Breast epithelium (tissue), 4 donors: ENCODE results near the gene TOP1. TPM values are rescaled to one million over a fixed set of nuclear protein-coding genes. Genes with fewer than 3 reads are reported as not detected.
A peak's percentile ranks its signal among the peaks of the same experiment; 100 is the strongest.

Experiments
- DNase-seq, 2 donors: peaks; one replicate each; pipeline ENCODE4 v3.0.0-alpha.2; 2019; ENCODE audit warnings: low spot score in 2 of 2
- H3K27ac ChIP-seq, 2 donors: fragments of 200-600 bp; sonication (generic) in 1 of 2; one replicate each; pipeline ENCODE4 v1.5.1; 2016 to 2019; ENCODE audit warnings: mild to moderate bottlenecking in 1 of 2
- H3K27me3 ChIP-seq, 2 donors: fragments of 200-600 bp; sonication (generic) in 1 of 2; one replicate each; pipeline versions ENCODE4 v1.5.1 to v1.6.0; 2017 to 2019; ENCODE audit warnings: control low read depth in 1 of 2, mild to moderate bottlenecking in 1 of 2
- H3K36me3 ChIP-seq: fragments of 200-600 bp; one replicate; pipeline ENCODE4 v1.5.1; 2019
- H3K4me1 ChIP-seq, 2 donors: fragments of 200-600 bp; sonication (generic); one replicate each; pipeline ENCODE4 v1.5.1; 2016 to 2019; ENCODE audit warnings: control low read depth in 1 of 2
- H3K4me3 ChIP-seq, 3 donors: fragments of 200-600 bp; sonication (generic); 1 replicate in 2 of 3; 2 replicates in 1 of 3; pipeline ENCODE4 v1.5.1; 2016 to 2019; ENCODE audit warnings: mild to moderate bottlenecking in 3 of 3, moderate library complexity in 2 of 3
- H3K9me3 ChIP-seq, 2 donors: fragments of 200-600 bp; sonication (generic) in 1 of 2; one replicate each; pipeline ENCODE4 v1.5.1; 2016 to 2019; ENCODE audit warnings: control low read depth in 1 of 2
- CTCF ChIP-seq, 3 donors: fragments of 450-650 bp; IDR thresholded peaks; one replicate each; pipeline ENCODE4 v1.5.1; 2016 to 2017; ENCODE audit warnings: antibody characterized with exemption in 3 of 3, mild to moderate bottlenecking in 3 of 3, moderate library complexity in 3 of 3
- POLR2A ChIP-seq: fragments of 450-650 bp; IDR thresholded peaks from one replicate; pipeline ENCODE4 v1.6.1; 2016; ENCODE audit warnings: antibody characterized with exemption, mild to moderate bottlenecking, moderate library complexity
- POLR2AphosphoS5 ChIP-seq, 3 donors: sonication (generic); formaldehyde crosslinking; IDR thresholded peaks; one replicate each; pipeline ENCODE4 v1.6.1; 2017; ENCODE audit warnings: antibody characterized with exemption in 3 of 3
- intact Hi-C: fragments of 100-400 bp; cut with DNase I; formaldehyde crosslinking; loops from one replicate; pipeline ENCODE4 v1.15.1; 2023; ENCODE audit warnings: low total_unique reads
- total RNA-seq, 3 donors: library from RNA; depleted of rRNA; stranded (reverse); fragments of >200 nt; gene quantifications; one replicate each; pipeline ENCODE4 v1.1.0, GENCODE V29; 2016

TOP1 gene
- total RNA-seq, 3 donors from 2014 or later: 24.0 to 41.6 (median 40.3) TPM

- intact Hi-C loops: loop anchor here (10.0 kb wide), 1 partner anchor 101 kb away; no protein-coding TSS in a partner anchor
- TF ChIP-seq POLR2AphosphoS5 (IDR thresholded peaks at IDR 0.05) (peak in 1 of 3 donors; percentile 35), CTCF (IDR thresholded peaks at IDR 0.05) (peak; percentile 58 to 82 (median 80)), POLR2A (no peak)
- no peaks in the 10 kb centered on the region for H3K27me3 ChIP-seq
- peaks cover 1% of the 10 kb centered on the region for H3K36me3 ChIP-seq
- H3K4me1 ChIP-seq: no peaks in the 10 kb centered on the region
- DNase-seq: peak in 1 of 2 donors; percentile 57
- no peaks in the 10 kb centered on the region for H3K9me3 ChIP-seq
- H3K27ac ChIP-seq: no peak overlapping the region
- H3K4me3 ChIP-seq: no peak overlapping the region
Observed at GRCh38 chr20:41095110-41095969, 66.7 kb downstream of the TOP1 start.

GRCh38 chr20:41098703-41099250, 70.2 kb downstream of the TOP1 start:
- Histone ChIP-seq H3K36me3 (peaks cover 18% of the 10 kb centered on the region), H3K4me1 (no peaks in the 10 kb centered on the region), H3K27ac (peak overlapping the region in 1 of 2 donors; percentile 19), H3K9me3 (no peaks in the 10 kb centered on the region), H3K4me3 (no peak overlapping the region), H3K27me3 (no peaks in the 10 kb centered on the region)
- intact Hi-C loops: loop anchor here (10.0 kb wide), 1 partner anchor 104 kb away; no protein-coding TSS in a partner anchor
- no peak for TF ChIP-seq POLR2AphosphoS5 (IDR thresholded peaks at IDR 0.05)
- TF ChIP-seq POLR2A: no peak
- no peak for TF ChIP-seq CTCF (IDR thresholded peaks at IDR 0.05)
- DNase-seq: no peak

GRCh38 chr20:41100001-41100480, 71.4 kb downstream of the TOP1 start:
- Histone ChIP-seq H3K27ac (no peak overlapping the region), H3K9me3 (no peaks in the 10 kb centered on the region), H3K27me3 (no peaks in the 10 kb centered on the region), H3K4me3 (no peak overlapping the region), H3K4me1 (no peaks in the 10 kb centered on the region), H3K36me3 (peaks cover 18% of the 10 kb centered on the region)
- TF ChIP-seq POLR2A (no peak), POLR2AphosphoS5 (IDR thresholded peaks at IDR 0.05) (no peak), CTCF (IDR thresholded peaks at IDR 0.05) (no peak)
- intact Hi-C loops: no loop called here
- DNase-seq: no peak

- Histone ChIP-seq H3K36me3 (peaks cover 18% of the 10 kb centered on the region), H3K9me3 (no peaks in the 10 kb centered on the region), H3K27me3 (no peaks in the 10 kb centered on the region), H3K4me1 (no peaks in the 10 kb centered on the region), H3K27ac (no peak overlapping the region), H3K4me3 (no peak overlapping the region)
- intact Hi-C loops: no loop called here
- TF ChIP-seq POLR2AphosphoS5 (IDR thresholded peaks at IDR 0.05) (no peak), POLR2A (no peak), CTCF (IDR thresholded peaks at IDR 0.05) (no peak)
- no peak for DNase-seq
Observed at GRCh38 chr20:41101660-41102059, 73.0 kb downstream of the TOP1 start.

GRCh38 chr20:41108531-41108930, 79.9 kb downstream of the TOP1 start:
- H3K36me3 ChIP-seq: no peaks in the 10 kb centered on the region
- TF ChIP-seq POLR2AphosphoS5 (IDR thresholded peaks at IDR 0.05) (no peak), POLR2A (no peak), CTCF (IDR thresholded peaks at IDR 0.05) (no peak)
- intact Hi-C loops: no loop called here

More at GRCh38 chr20:41108531-41108930, 79.9 kb downstream of the TOP1 start:
- Histone ChIP-seq H3K27me3 (no peaks in the 10 kb centered on the region), H3K4me3 (no peak overlapping the region), H3K9me3 (no peaks in the 10 kb centered on the region), H3K4me1 (no peaks in the 10 kb centered on the region), H3K27ac (no peak overlapping the region)
- no peak for DNase-seq
